GM23338 (cell line): ENCODE results near the gene PCOLCE2. TPM values are rescaled to one million over a fixed set of nuclear protein-coding genes. Genes with fewer than 3 reads are reported as not detected.
A peak's percentile ranks its signal among the peaks of the same experiment; 100 is the strongest.

Experiments used
- ATAC-seq: fragments of 200-7000 bp; cut with Tn5 transposase; 3 replicates; pipeline ENCODE4 v1.9.1; 2020
- DNase-seq: peaks from one replicate; pipeline ENCODE4 v3.0.0-alpha.2; 2015; ENCODE audit warnings: low spot score
- H2AFZ ChIP-seq: fragments of 200-600 bp; sonication (generic); 2 replicates; pipeline ENCODE4 v1.8.0; 2016; ENCODE audit warnings: antibody characterized with exemption, mild to moderate bottlenecking, moderate library complexity
- H3F3A ChIP-seq: fragments of 200-600 bp; sonication (generic); replicated peaks from 2 replicates; pipeline ENCODE4 v1.8.0; 2017; ENCODE audit warnings: antibody characterized with exemption, mixed run types, low read depth
- H3K27ac ChIP-seq: fragments of 200-600 bp; sonication (generic); 2 replicates; pipeline ENCODE4 v1.6.1; 2016; ENCODE audit warnings: low read depth
- H3K27me3 ChIP-seq: fragments of 200-600 bp; sonication (generic); 2 replicates; pipeline ENCODE4 v1.8.0; 2016; ENCODE audit warnings: mild to moderate bottlenecking, mixed run types, moderate library complexity; ENCODE audit not compliant: insufficient read depth
- H3K36me3 ChIP-seq: fragments of 200-600 bp; sonication (generic); 2 replicates; pipeline ENCODE4 v1.8.0; 2016; ENCODE audit warnings: mild to moderate bottlenecking; ENCODE audit not compliant: insufficient read depth
- H3K4me1 ChIP-seq: fragments of 200-600 bp; sonication (generic); 2 replicates; pipeline ENCODE4 v1.8.0; 2016; ENCODE audit warnings: mild to moderate bottlenecking, moderate library complexity; ENCODE audit not compliant: insufficient read depth
- H3K4me2 ChIP-seq: fragments of 200-600 bp; sonication (generic); 2 replicates; pipeline ENCODE4 v1.7.1; 2017; ENCODE audit warnings: mixed run types
- H3K4me3 ChIP-seq: fragments of 200-600 bp; sonication (generic); 2 replicates; pipeline ENCODE4 v1.6.1; 2016; ENCODE audit warnings: mixed run types
- H3K79me2 ChIP-seq: fragments of 200-600 bp; sonication (generic); replicated peaks from 2 replicates; pipeline ENCODE4 v1.8.0; 2017; ENCODE audit warnings: mild to moderate bottlenecking; ENCODE audit not compliant: insufficient read depth
- H3K9me2 ChIP-seq: fragments of 200-600 bp; sonication (generic); 2 replicates; pipeline ENCODE4 v1.8.0; 2017; ENCODE audit not compliant: insufficient read depth
- H4K20me1 ChIP-seq: fragments of 200-600 bp; sonication (generic); replicated peaks from 2 replicates; pipeline ENCODE4 v1.8.0; 2017; ENCODE audit warnings: mild to moderate bottlenecking; ENCODE audit not compliant: insufficient read depth
- H3K27ac Mint-ChIP-seq: 2 replicates; pipeline ENCODE4 v1.8.0; 2020; ENCODE audit warnings: inconsistent platforms, mild to moderate bottlenecking, moderate library complexity, mixed read lengths
- H3K27me3 Mint-ChIP-seq: 3 replicates; pipeline ENCODE4 v1.8.0; 2022; ENCODE audit warnings: low read depth, mild to moderate bottlenecking, moderate library complexity, mixed read lengths, inconsistent platforms; ENCODE audit not compliant: insufficient read depth, poor library complexity
- H3K36me3 Mint-ChIP-seq: 3 replicates; pipeline ENCODE4 v1.8.0; 2021; ENCODE audit warnings: low read depth, mild to moderate bottlenecking, inconsistent platforms, moderate library complexity, mixed read lengths
- H3K4me1 Mint-ChIP-seq: 3 replicates; pipeline ENCODE4 v1.8.0; 2020; ENCODE audit warnings: mild to moderate bottlenecking, inconsistent platforms, mixed read lengths
- H3K4me3 Mint-ChIP-seq: 3 replicates; pipeline ENCODE4 v1.8.0; 2021; ENCODE audit warnings: moderate library complexity, mild to moderate bottlenecking, inconsistent platforms, mixed read lengths
- H3K9me3 Mint-ChIP-seq: 3 replicates; pipeline ENCODE4 v1.8.0; 2020; ENCODE audit warnings: moderate library complexity, mild to moderate bottlenecking, inconsistent platforms, mixed read lengths
- CREB1 ChIP-seq: fragments of 250-450 bp; sonication (Bioruptor Pico); IDR thresholded peaks from 2 replicates; pipeline ENCODE4 v1.5.0; 2020; ENCODE audit warnings: low read depth, mild to moderate bottlenecking, moderate library complexity
- CTCF ChIP-seq, 2 experiments: fragments of 200-600 bp in 1 of 2; sonication (generic) in 1 of 2; conservative IDR thresholded peaks; 2 replicates each; pipeline versions ENCODE4 v1.5.1 to v1.6.1; 2016 to 2017; ENCODE audit warnings: antibody characterized with exemption in 2 of 2, low read depth in 2 of 2, mild to moderate bottlenecking in 2 of 2, moderate library complexity in 1 of 2
- ETS1 ChIP-seq: IDR thresholded peaks from 2 replicates; pipeline ENCODE4 v1.6.1; 2016; ENCODE audit warnings: antibody characterized with exemption
- JUNB ChIP-seq: IDR thresholded peaks from one replicate; pipeline ENCODE4 v1.6.1; 2016; ENCODE audit warnings: antibody characterized with exemption; ENCODE audit not compliant: unreplicated experiment
- NANOG ChIP-seq: IDR thresholded peaks from 2 replicates; pipeline ENCODE4 v1.6.1; 2016; ENCODE audit warnings: antibody characterized with exemption, borderline replicate concordance
- ZNF114 ChIP-seq: fragments of 250-450 bp; sonication (Bioruptor Pico); IDR thresholded peaks from 2 replicates; pipeline ENCODE4 v1.5.0; 2020; ENCODE audit warnings: mild to moderate bottlenecking, moderate library complexity
- polyA plus RNA-seq: library from polyadenylated mRNA; unstranded; fragments of >200 nt; fragmentation: Nextera tagmentation; extraction: Ambion mirVana; gene quantifications from 2 replicates; pipeline ENCODE4 v1.2.1, GENCODE V29; 2016
- total RNA-seq: library from RNA; depleted of rRNA; stranded (reverse); fragments of >200 nt; shearing (Covaris generic); gene quantifications from 2 replicates; pipeline ENCODE4 v1.2.3, GENCODE V29; 2014

The PCOLCE2 gene
- total and polyA plus RNA-seq, 2 experiments from 2014 or later, result 17.7 to 22.6 TPM

GRCh38 chr3:142837526-142837925 lies 51.4 kb downstream of the PCOLCE2 start (continued):
- TF ChIP-seq CTCF (conservative IDR thresholded peaks at IDR 0.05; ENCODE audit: low read depth in 2 of 2) (no peak), ETS1 (no peak), NANOG (no peak), CREB1 (CRISPR knock-in tag) (no peak), ZNF114 (no peak), JUNB (no peak)

GRCh38 chr3:142828703-142829305 lies 60.1 kb downstream of the PCOLCE2 start:
- no peak overlapping the region for H3K4me2 ChIP-seq
- no peaks in the 10 kb centered on the region for H3F3A ChIP-seq
- ATAC-seq (peak; percentile 98), DNase-seq (peak; percentile 92)
- no peak overlapping the region for H2AFZ ChIP-seq
- no peak overlapping the region for H3K4me3 Mint-ChIP-seq
- H3K9me2 ChIP-seq, result no peaks in the 10 kb centered on the region
- H3K4me1 ChIP-seq, result no peaks in the 10 kb centered on the region
- H3K9me3 Mint-ChIP-seq, result no peaks in the 10 kb centered on the region
- H3K36me3 Mint-ChIP-seq, result no peaks in the 10 kb centered on the region
- no peak overlapping the region; the same call in 1 of the 2 replicates for H3K27ac Mint-ChIP-seq
- H4K20me1 ChIP-seq, result no peaks in the 10 kb centered on the region
- H3K4me3 ChIP-seq, result no peak overlapping the region
- no peaks in the 10 kb centered on the region for H3K79me2 ChIP-seq
- H3K27me3 ChIP-seq, result no peaks in the 10 kb centered on the region
- H3K27me3 Mint-ChIP-seq, result peaks cover 2% of the 10 kb centered on the region
- no peak overlapping the region for H3K27ac ChIP-seq
- TF ChIP-seq CTCF (conservative IDR thresholded peaks at IDR 0.05; ENCODE audit: low read depth in 2 of 2) (peak; percentile 91 to 98), JUNB (no peak)
- no peaks in the 10 kb centered on the region for H3K4me1 Mint-ChIP-seq
- no peaks in the 10 kb centered on the region for H3K36me3 ChIP-seq

- DNase-seq, result no peak
- H3K9me2 ChIP-seq, result no peaks in the 10 kb centered on the region
- H3K4me3 ChIP-seq, result no peak overlapping the region
- H2AFZ ChIP-seq, result no peak overlapping the region
- Mint-ChIP-seq H3K27me3 (no peaks in the 10 kb centered on the region), H3K9me3 (no peaks in the 10 kb centered on the region; the same call in 2 of the 3 replicates), H3K36me3 (peaks cover 7% of the 10 kb centered on the region), H3K27ac (no peak overlapping the region), H3K4me3 (no peak overlapping the region), H3K4me1 (no peaks in the 10 kb centered on the region)
- no peaks in the 10 kb centered on the region for H3K27me3 ChIP-seq
- no peaks in the 10 kb centered on the region for H3K36me3 ChIP-seq
- no peak overlapping the region for H3K27ac ChIP-seq
- no peaks in the 10 kb centered on the region for H3K4me1 ChIP-seq
- H4K20me1 ChIP-seq, result no peaks in the 10 kb centered on the region
- H3K79me2 ChIP-seq, result no peaks in the 10 kb centered on the region
- no peak for ATAC-seq
- H3F3A ChIP-seq, result no peaks in the 10 kb centered on the region
- H3K4me2 ChIP-seq, result no peak overlapping the region
- no peak for TF ChIP-seq ETS1
These were observed 69.7 kb downstream of the PCOLCE2 start for GRCh38 chr3:142819179-142819578.
